NCI-H2196 (cell line): ENCODE results near the gene ZNF747.
"Not testable (repeated sequence)": the region's sequence is repeated elsewhere in the genome, so short reads cannot be mapped to it uniquely, and the experiment has no call there.

Source experiments
- DNase-seq: peaks from one replicate; lab custom pipeline; 2025; ENCODE audit not compliant: unreplicated experiment; lab: John Stamatoyannopoulos, UW

Gene ZNF747

GRCh38 chr16:30557957-30558788 lies 23.5 kb upstream of the ZNF747 start, which contains the start of gene ZNF764:
TSS of gene ZNF764 (minus strand) at chr16:30558374. CDS start at chr16:30558182, 192 bp downstream.
- DNase-seq = peak; percentile 99

GRCh38 chr16:30557707-30557956 lies 23.0 kb upstream of the ZNF747 start:
- no peak for DNase-seq

- DNase-seq = no peak
Measured at GRCh38 chr16:30556125-30556473, 21.4 kb upstream of the ZNF747 start.

GRCh38 chr16:30555315-30556124 lies 20.9 kb upstream of the ZNF747 start:
- no peak for DNase-seq

GRCh38 chr16:30554557-30555314 lies 20.1 kb upstream of the ZNF747 start:
- no peak for DNase-seq

- no peak for DNase-seq
Measured at GRCh38 chr16:30553393-30553899, 18.8 kb upstream of the ZNF747 start.

- DNase-seq = no peak
Measured at GRCh38 chr16:30552956-30553355, 18.3 kb upstream of the ZNF747 start.

GRCh38 chr16:30551781-30552180 lies 17.1 kb upstream of the ZNF747 start:
- DNase-seq = peak; percentile 21

- DNase-seq = no peak
Measured at GRCh38 chr16:30548416-30549253, 14.0 kb upstream of the ZNF747 start.

- no peak for DNase-seq
Measured at GRCh38 chr16:30546115-30546514, 11.5 kb upstream of the ZNF747 start.

- DNase-seq = no peak
Measured at GRCh38 chr16:30543067-30543466, 8.4 kb upstream of the ZNF747 start.

- no peak for DNase-seq
Measured at GRCh38 chr16:30541502-30542329, 7.1 kb upstream of the ZNF747 start.

- not testable (repeated sequence) for DNase-seq
Measured at GRCh38 chr16:30540916-30541464, 6.3 kb upstream of the ZNF747 start.

GRCh38 chr16:30539986-30540526 lies 5.4 kb upstream of the ZNF747 start:
- not testable (repeated sequence) for DNase-seq

- DNase-seq = no peak
Measured at GRCh38 chr16:30539000-30539964, 4.6 kb upstream of the ZNF747 start.

GRCh38 chr16:30536391-30537024 lies 1.9 kb upstream of the ZNF747 start:
- DNase-seq = not testable (repeated sequence)

GRCh38 chr16:30535777-30536190 lies 1.1 kb upstream of the ZNF747 start:
- peak; percentile 64 for DNase-seq
